22Rv1 (cell line): ENCODE data around the gene PPP1R3D.

Experiments used
- H3K27ac ChIP-seq: fragments of 450-650 bp; 2 replicates; pipeline ENCODE4 v1.5.1; 2017
- ZFX ChIP-seq: fragments of 450-650 bp; IDR thresholded peaks from 2 replicates; pipeline ENCODE4 v1.6.1; 2017; ENCODE audit warnings: antibody characterized with exemption, borderline replicate concordance
- TF ChIP-seq, protein P1 (sequence below): fragments of 450-650 bp; IDR thresholded peaks from 2 replicates; pipeline ENCODE4 v1.5.1; 2017; ENCODE audit warnings: mild to moderate bottlenecking

PPP1R3D gene

GRCh38 chr20:59948828-59949720 lies 9.0 kb upstream of the PPP1R3D start:
- no peak for TF ChIP-seq ZFX
- TF ChIP-seq, protein P1, sequence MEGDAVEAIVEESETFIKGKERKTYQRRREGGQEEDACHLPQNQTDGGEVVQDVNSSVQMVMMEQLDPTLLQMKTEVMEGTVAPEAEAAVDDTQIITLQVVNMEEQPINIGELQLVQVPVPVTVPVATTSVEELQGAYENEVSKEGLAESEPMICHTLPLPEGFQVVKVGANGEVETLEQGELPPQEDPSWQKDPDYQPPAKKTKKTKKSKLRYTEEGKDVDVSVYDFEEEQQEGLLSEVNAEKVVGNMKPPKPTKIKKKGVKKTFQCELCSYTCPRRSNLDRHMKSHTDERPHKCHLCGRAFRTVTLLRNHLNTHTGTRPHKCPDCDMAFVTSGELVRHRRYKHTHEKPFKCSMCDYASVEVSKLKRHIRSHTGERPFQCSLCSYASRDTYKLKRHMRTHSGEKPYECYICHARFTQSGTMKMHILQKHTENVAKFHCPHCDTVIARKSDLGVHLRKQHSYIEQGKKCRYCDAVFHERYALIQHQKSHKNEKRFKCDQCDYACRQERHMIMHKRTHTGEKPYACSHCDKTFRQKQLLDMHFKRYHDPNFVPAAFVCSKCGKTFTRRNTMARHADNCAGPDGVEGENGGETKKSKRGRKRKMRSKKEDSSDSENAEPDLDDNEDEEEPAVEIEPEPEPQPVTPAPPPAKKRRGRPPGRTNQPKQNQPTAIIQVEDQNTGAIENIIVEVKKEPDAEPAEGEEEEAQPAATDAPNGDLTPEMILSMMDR = peak; percentile 80
- H3K27ac ChIP-seq = no peak overlapping the region

- H3K27ac ChIP-seq = no peak overlapping the region
- TF ChIP-seq, protein P1 = no peak
These were observed 8.1 kb upstream of the PPP1R3D start for GRCh38 chr20:59948212-59948611.

DNA sequence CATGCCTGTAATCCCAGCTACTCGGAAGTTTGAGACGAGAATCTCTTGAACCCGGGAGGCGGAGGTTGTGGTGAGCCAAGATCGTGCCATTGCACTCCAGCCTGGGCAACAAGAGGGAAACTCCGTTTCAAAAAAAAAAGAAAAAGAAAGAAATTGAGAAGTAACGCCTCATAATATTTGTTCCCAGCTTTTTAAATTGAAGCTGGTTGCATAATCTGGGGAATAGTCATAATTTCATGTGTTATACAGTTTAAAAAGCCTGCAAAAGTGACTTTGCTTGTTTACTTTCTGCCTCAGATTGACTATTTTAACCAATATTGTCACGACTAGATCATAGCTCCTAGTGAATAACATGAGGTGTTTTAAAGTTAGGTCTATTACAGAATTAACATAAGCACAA lies 7.3 kb upstream of the PPP1R3D start:
- no peak overlapping the region for H3K27ac ChIP-seq
- TF ChIP-seq ZFX = no peak
- TF ChIP-seq, protein P1 = no peak

DNA sequence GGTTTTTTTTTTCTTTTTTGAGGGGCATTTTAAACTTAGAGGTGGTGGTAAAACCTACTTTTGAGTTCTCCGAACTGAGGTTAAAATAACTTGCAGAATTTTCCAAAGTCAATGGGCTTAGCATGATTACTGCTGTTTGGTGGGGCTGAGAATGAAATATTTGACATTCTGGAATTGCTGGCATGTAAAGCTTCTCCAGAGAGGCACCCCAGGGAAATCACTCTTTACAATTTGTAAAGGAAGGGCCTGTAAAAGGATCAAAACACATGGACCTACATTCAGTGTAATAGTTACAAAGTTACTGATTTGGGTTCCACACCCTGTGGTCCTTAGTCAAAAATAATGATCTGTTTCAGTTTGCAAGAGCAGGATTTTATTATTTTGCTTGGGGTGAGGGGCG lies 5.6 kb upstream of the PPP1R3D start:
- no peak overlapping the region for H3K27ac ChIP-seq

DNA sequence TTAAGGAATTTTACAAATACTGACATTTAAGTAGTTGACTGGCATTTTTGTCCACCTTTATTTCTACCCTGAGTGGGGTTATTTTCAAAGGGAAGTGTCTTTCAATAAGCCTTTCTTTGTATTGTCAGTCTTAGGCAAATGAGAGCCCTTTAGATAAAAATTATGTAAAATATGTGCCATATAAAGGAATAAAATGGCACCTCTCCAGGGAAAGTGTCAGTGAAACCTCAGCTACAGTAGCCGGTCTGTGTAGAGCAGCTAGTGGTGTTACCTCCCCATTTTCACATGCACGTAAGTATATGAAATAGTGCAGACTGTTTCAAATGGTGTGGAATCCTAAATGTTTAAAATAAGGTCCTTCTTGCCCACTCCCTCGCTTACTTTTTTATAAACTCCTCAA lies 5.1 kb upstream of the PPP1R3D start:
- H3K27ac ChIP-seq = no peak overlapping the region
- TF ChIP-seq, protein P1 = no peak
- no peak for TF ChIP-seq ZFX

More for the DNA sequence above, 5.6 kb upstream of the PPP1R3D start:
- no peak for TF ChIP-seq ZFX
- TF ChIP-seq, protein P1 = no peak

DNA sequence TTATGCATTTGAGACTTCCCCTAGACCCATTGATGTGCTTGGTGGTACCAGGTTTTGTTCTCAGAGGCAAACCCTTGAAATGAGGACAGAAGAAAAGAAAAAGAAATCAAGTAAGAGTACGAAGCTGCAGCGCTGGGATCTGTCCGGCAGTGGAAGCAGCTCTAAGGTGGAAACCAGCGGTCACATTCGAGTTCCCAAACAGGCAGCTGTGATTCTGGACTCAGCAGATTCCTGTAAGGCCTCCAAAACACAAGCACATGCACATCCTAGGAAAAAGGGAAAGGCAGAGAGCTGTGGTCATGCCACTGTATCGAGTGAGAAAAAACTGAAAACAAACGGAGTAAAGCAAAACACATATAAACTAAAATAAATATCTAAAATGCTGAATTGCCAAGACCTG lies 4.6 kb upstream of the PPP1R3D start:
- no peak for TF ChIP-seq ZFX
- TF ChIP-seq, protein P1 = no peak
- no peak overlapping the region for H3K27ac ChIP-seq

GRCh38 chr20:59942245-59942644 lies 2.1 kb upstream of the PPP1R3D start:
- TF ChIP-seq ZFX = no peak
- TF ChIP-seq, protein P1 = no peak
- H3K27ac ChIP-seq = no peak overlapping the region
